SU-DHL-6 (cell line): ENCODE measurements around the gene DENND5B.
"Not testable (repeated sequence)": the region's sequence is repeated elsewhere in the genome, so short reads cannot be mapped to it uniquely, and the experiment has no call there.

Source experiments
- H2AFZ ChIP-seq: fragments of 200-600 bp; sonication (generic); 2 replicates; pipeline ENCODE4 v1.6.1; 2014; ENCODE audit warnings: low read depth, mild to moderate bottlenecking, moderate library complexity, mixed read lengths, antibody characterized with exemption, low read length; ENCODE audit not compliant: severe bottlenecking
- H3F3A ChIP-seq: fragments of 200-600 bp; shearing (Covaris generic); 2 replicates; pipeline ENCODE4 v1.6.0; 2016; ENCODE audit warnings: antibody characterized with exemption, mild to moderate bottlenecking; ENCODE audit not compliant: insufficient read depth
- H3K27ac ChIP-seq: fragments of 200-600 bp; sonication (generic); 2 replicates; pipeline ENCODE4 v1.5.1; 2016; ENCODE audit warnings: low read depth, mild to moderate bottlenecking, low read length, moderate library complexity, mixed read lengths
- H3K27me3 ChIP-seq: fragments of 200-600 bp; sonication (generic), shearing (Covaris generic); 2 replicates; pipeline ENCODE4 v1.6.0; 2014; ENCODE audit warnings: mild to moderate bottlenecking, low read length
- H3K36me3 ChIP-seq: fragments of 200-600 bp; sonication (generic); 2 replicates; pipeline ENCODE4 v1.6.1; 2014; ENCODE audit warnings: mild to moderate bottlenecking, low read length, mixed read lengths
- H3K4me2 ChIP-seq: fragments of 300-600, 200-600 bp; shearing (Covaris generic), sonication (generic); 2 replicates; pipeline ENCODE4 v1.6.0; 2014; ENCODE audit warnings: low read length, low read depth, mild to moderate bottlenecking; ENCODE audit not compliant: poor library complexity, severe bottlenecking
- H3K4me3 ChIP-seq: fragments of 200-600 bp; sonication (generic); 2 replicates; pipeline ENCODE4 v1.5.1; 2014; ENCODE audit warnings: antibody characterized with exemption, low read length, mild to moderate bottlenecking, mixed read lengths; ENCODE audit not compliant: insufficient read depth, poor library complexity, severe bottlenecking
- H3K79me2 ChIP-seq: fragments of 200-600 bp; sonication (generic); 2 replicates; pipeline ENCODE4 v1.6.1; 2014; ENCODE audit warnings: mild to moderate bottlenecking, low read length, moderate library complexity; ENCODE audit not compliant: insufficient read depth
- H3K9ac ChIP-seq: fragments of 200-600 bp; sonication (generic); 2 replicates; pipeline ENCODE4 v1.7.0; 2014; ENCODE audit warnings: mild to moderate bottlenecking, low read length
- H3K9me2 ChIP-seq: fragments of 200-600 bp; sonication (generic); replicated peaks from 2 replicates; pipeline ENCODE4 v1.6.1; 2014; ENCODE audit warnings: low read length; ENCODE audit not compliant: insufficient read depth
- H3K9me3 ChIP-seq: fragments of 200-600 bp; sonication (generic); 2 replicates; pipeline ENCODE4 v1.6.1; 2014; ENCODE audit warnings: low read length, mixed read lengths; ENCODE audit not compliant: insufficient read depth
- H4K20me1 ChIP-seq: fragments of 200-600 bp; sonication (generic); 2 replicates; pipeline ENCODE4 v1.6.1; 2014; ENCODE audit warnings: low read depth, mild to moderate bottlenecking, antibody characterized with exemption, low read length, moderate library complexity, mixed read lengths
- CTCF ChIP-seq: fragments of 200-600 bp; sonication (generic); IDR thresholded peaks from one replicate; pipeline ENCODE4 v1.5.1; 2017; ENCODE audit warnings: antibody characterized with exemption, mild to moderate bottlenecking, low read length, moderate library complexity; ENCODE audit not compliant: insufficient read depth, poor library complexity, severe bottlenecking
- EZH2phosphoT487 ChIP-seq: fragments of 200-600 bp; sonication (generic), shearing (Covaris generic); conservative IDR thresholded peaks from 2 replicates; pipeline ENCODE4 v1.6.1; 2018; ENCODE audit warnings: mild to moderate bottlenecking, antibody characterized with exemption, low read length, moderate library complexity, mixed read lengths

Gene DENND5B

GRCh38 chr12:31578632-31579031 lies 12.3 kb downstream of the DENND5B start:
- Histone ChIP-seq H3K27ac (no peak overlapping the region), H3K36me3 (no peaks in the 10 kb centered on the region), H3K27me3 (no peaks in the 10 kb centered on the region), H3K9me3 (no peaks in the 10 kb centered on the region), H3K4me3 (no peak overlapping the region), H3K9me2 (no peaks in the 10 kb centered on the region), H3K4me2 (no peak overlapping the region), H3F3A (peaks cover 16% of the 10 kb centered on the region), H2AFZ (no peak overlapping the region), H4K20me1 (peaks cover 11% of the 10 kb centered on the region), H3K79me2 (peaks cover 89% of the 10 kb centered on the region), H3K9ac (no peak overlapping the region)
- TF ChIP-seq CTCF (no peak), EZH2phosphoT487 (no peak)

- TF ChIP-seq CTCF: no peak
- TF ChIP-seq EZH2phosphoT487: no peak
- H4K20me1 ChIP-seq: peaks cover 22% of the 10 kb centered on the region
- no peaks in the 10 kb centered on the region for H3K27me3 ChIP-seq
- no peaks in the 10 kb centered on the region for H3K9me3 ChIP-seq
- H3K4me2 ChIP-seq: peak overlapping the region; percentile 16
- H3K36me3 ChIP-seq: no peaks in the 10 kb centered on the region
- H3K4me3 ChIP-seq: no peak overlapping the region
- no peak overlapping the region for H3K9ac ChIP-seq
- peaks cover 81% of the 10 kb centered on the region for H3K79me2 ChIP-seq
- peaks cover 15% of the 10 kb centered on the region for H3F3A ChIP-seq
- H3K9me2 ChIP-seq: no peaks in the 10 kb centered on the region
- no peak overlapping the region for H3K27ac ChIP-seq
- no peak overlapping the region for H2AFZ ChIP-seq
Observed at GRCh38 chr12:31574803-31575575, 15.9 kb downstream of the DENND5B start.

GRCh38 chr12:31574367-31574766 lies 16.6 kb downstream of the DENND5B start:
- peaks cover 82% of the 10 kb centered on the region for H3K79me2 ChIP-seq
- not testable (repeated sequence) for H3K9me2 ChIP-seq, H3K27ac ChIP-seq, H3K36me3 ChIP-seq, H3K9ac ChIP-seq, H2AFZ ChIP-seq, H3K4me2 ChIP-seq, H3K9me3 ChIP-seq, H3K4me3 ChIP-seq, H3K27me3 ChIP-seq
- peaks cover 22% of the 10 kb centered on the region for H4K20me1 ChIP-seq
- peaks cover 15% of the 10 kb centered on the region; the same call in 1 of the 2 replicates for H3F3A ChIP-seq

GRCh38 chr12:31572900-31573600 lies 17.9 kb downstream of the DENND5B start:
- peaks cover 13% of the 10 kb centered on the region; the same call in 1 of the 2 replicates for H4K20me1 ChIP-seq
- no peak overlapping the region for H3K4me3 ChIP-seq
- peaks cover 82% of the 10 kb centered on the region for H3K79me2 ChIP-seq

More at GRCh38 chr12:31572900-31573600, 17.9 kb downstream of the DENND5B start:
- peaks cover 3% of the 10 kb centered on the region; the same call in 1 of the 2 replicates for H3F3A ChIP-seq
- no peak overlapping the region for H3K4me2 ChIP-seq
- no peaks in the 10 kb centered on the region for H3K27me3 ChIP-seq
- no peak overlapping the region for H2AFZ ChIP-seq
- no peak overlapping the region for H3K27ac ChIP-seq
- H3K9me3 ChIP-seq: no peaks in the 10 kb centered on the region
- H3K9me2 ChIP-seq: no peaks in the 10 kb centered on the region
- no peak overlapping the region for H3K9ac ChIP-seq
- H3K36me3 ChIP-seq: no peaks in the 10 kb centered on the region
- no peak for TF ChIP-seq EZH2phosphoT487
- TF ChIP-seq CTCF: no peak
